Panc1 (cell line): ENCODE data around the gene WFDC5. TPM values are rescaled to one million over a fixed set of nuclear protein-coding genes. Genes with fewer than 3 reads are reported as not detected.
A peak's percentile ranks its signal among the peaks of the same experiment; 100 is the strongest.

Source experiments
- ATAC-seq: fragments of 200-7000 bp; cut with Tn5 transposase; 2 replicates; pipeline ENCODE4 v1.9.1; 2020; ENCODE audit warnings: mild to moderate bottlenecking, moderate library complexity
- BruUV-seq: library from RNA; stranded (reverse); fragments of 400-500 nt; replicated peaks from 2 replicates; lab custom pipeline; 2021; lab: Mats Ljungman, UMichigan
- CTCF ChIA-PET: fragments of 300-600 bp; sonication (Branson Sonifier 250); formaldehyde crosslinking; loops from one replicate; lab custom pipeline; 2022; ENCODE audit warnings: antibody characterized with exemption; lab: Charles Lee
- POLR2A ChIA-PET: fragments of 300-600 bp; sonication (Branson Sonifier 250); formaldehyde crosslinking; loops from one replicate; lab custom pipeline; 2022; ENCODE audit warnings: antibody characterized with exemption; lab: Charles Lee
- DNase-seq: peaks from one replicate; pipeline ENCODE4 v3.0.0-alpha.2; 2010; ENCODE audit warnings: low read depth, low spot score
- H3K27ac ChIP-seq: 2 replicates; pipeline ENCODE4 v1.5.1; 2011; ENCODE audit warnings: mild to moderate bottlenecking, low read length, inconsistent platforms
- H3K27me3 ChIP-seq: fragments of 200-500 bp; sonication (Bioruptor generic); 2 replicates; pipeline ENCODE4 v1.6.0; 2014; ENCODE audit warnings: low read length, inconsistent platforms; ENCODE audit not compliant: control insufficient read depth, insufficient read depth
- H3K36me3 ChIP-seq: fragments of 200-500 bp; sonication (Bioruptor generic); 2 replicates; pipeline ENCODE4 v1.5.1; 2014; ENCODE audit warnings: inconsistent platforms, mild to moderate bottlenecking, low read length, moderate library complexity; ENCODE audit not compliant: control insufficient read depth, insufficient read depth
- H3K4me1 ChIP-seq: 2 replicates; pipeline ENCODE4 v1.5.1; 2011; ENCODE audit warnings: inconsistent platforms, mild to moderate bottlenecking, low read length, moderate library complexity; ENCODE audit not compliant: control insufficient read depth, insufficient read depth
- H3K4me3 ChIP-seq, 2 experiments: 2 replicates each; pipeline ENCODE4 v1.5.1; 2011 to 2012; ENCODE audit warnings: low read depth in 2 of 2, low read length in 2 of 2, mild to moderate bottlenecking in 2 of 2, inconsistent platforms in 1 of 2, moderate library complexity in 1 of 2
- H3K9me3 ChIP-seq: fragments of 200-500 bp; sonication (Bioruptor generic); 2 replicates; pipeline ENCODE4 v1.5.1; 2014; ENCODE audit warnings: low read depth, mild to moderate bottlenecking, inconsistent platforms, low read length, moderate library complexity; ENCODE audit not compliant: control insufficient read depth, insufficient read depth
- CTCF ChIP-seq: fragments of 450-650 bp; IDR thresholded peaks from 2 replicates; pipeline ENCODE4 v1.5.1; 2017; ENCODE audit warnings: mild to moderate bottlenecking
- POLR2AphosphoS5 ChIP-seq: IDR thresholded peaks from 2 replicates; pipeline ENCODE4 v1.6.1; 2012; ENCODE audit warnings: mild to moderate bottlenecking, low read depth, low read length, moderate library complexity
- REST ChIP-seq, 2 experiments: IDR thresholded peaks; 2 replicates each; pipeline ENCODE4 v1.6.1; 2011 to 2012; ENCODE audit warnings: low read depth in 2 of 2, control low read depth in 1 of 2, low read length in 1 of 2, mild to moderate bottlenecking in 1 of 2, moderate library complexity in 1 of 2; ENCODE audit not compliant: insufficient read depth in 1 of 2
- SIN3A ChIP-seq: IDR thresholded peaks from 2 replicates; pipeline ENCODE4 v1.6.1; 2012; ENCODE audit warnings: low read depth, mild to moderate bottlenecking, low read length, moderate library complexity, borderline replicate concordance; ENCODE audit not compliant: insufficient read depth
- TCF7L2 ChIP-seq: IDR thresholded peaks from 2 replicates; pipeline ENCODE4 v1.6.1; 2011; ENCODE audit warnings: mild to moderate bottlenecking, low read depth, low read length, inconsistent platforms
- in situ Hi-C: cut with HindIII; loops from 2 replicates; pipeline ENCODE4 v1.10.0; 2016; ENCODE audit warnings: low sequenced_read_pairs, low pct_unique_long_range_greater_than_20kb
- intact Hi-C: fragments of 100-400 bp; cut with micrococcal nuclease; formaldehyde crosslinking; loops from one replicate; pipeline ENCODE4 v1.10.0; 2022; ENCODE audit not compliant: unreplicated experiment
- total RNA-seq: library from RNA; stranded (reverse); gene quantifications from one replicate; pipeline ENCODE4 v1.2.1, GENCODE V29; 2021; ENCODE audit not compliant: unreplicated experiment

WFDC5 gene
- total RNA-seq, 1 experiment from 2014 or later, result not detected

GRCh38 chr20:45154183-45154582 is 39.2 kb upstream of the WFDC5 start:
- no peak for TF ChIP-seq POLR2AphosphoS5
- peak; percentile 19 for TF ChIP-seq CTCF
- no peak for TF ChIP-seq TCF7L2
- TF ChIP-seq REST (IDR thresholded peaks at IDR 0.05; ENCODE audit: insufficient read depth in 1 of 2, low read depth in 2 of 2, low read length in 1 of 2), result no peak
- no peak overlapping the region for H3K4me3 ChIP-seq
- no peaks in the 10 kb centered on the region for H3K9me3 ChIP-seq
- ATAC-seq (no peak), DNase-seq (no peak)
- CTCF ChIA-PET, result no interaction called here
- POLR2A ChIA-PET, result no interaction called here
- in situ Hi-C loops (no loop called here), intact Hi-C loops (no loop called here)
- peaks cover 2% of the 10 kb centered on the region for H3K27me3 ChIP-seq
- no peaks in the 10 kb centered on the region for H3K4me1 ChIP-seq
- no peak overlapping the region for H3K27ac ChIP-seq
- no TSS peak for BruUV-seq
- H3K36me3 ChIP-seq, result no peaks in the 10 kb centered on the region

GRCh38 chr20:45153752-45154151 is 38.8 kb upstream of the WFDC5 start:
- no peaks in the 10 kb centered on the region for H3K9me3 ChIP-seq
- no peak overlapping the region for H3K27ac ChIP-seq
- ChIA-PET POLR2A (no interaction called here), CTCF (no interaction called here)
- H3K4me3 ChIP-seq, result no peak overlapping the region
- H3K27me3 ChIP-seq, result peaks cover 2% of the 10 kb centered on the region
- TF ChIP-seq REST (IDR thresholded peaks at IDR 0.05; ENCODE audit: insufficient read depth in 1 of 2, low read depth in 2 of 2, low read length in 1 of 2) (no peak), CTCF (no peak), POLR2AphosphoS5 (no peak), SIN3A (no peak), TCF7L2 (no peak)
- intact Hi-C loops, result no loop called here
- in situ Hi-C loops, result no loop called here
- BruUV-seq, result no TSS peak
- DNase-seq (no peak), ATAC-seq (no peak)
- no peaks in the 10 kb centered on the region for H3K4me1 ChIP-seq
- H3K36me3 ChIP-seq, result no peaks in the 10 kb centered on the region
